Muscle layer of colon (tissue), 2 donors: ENCODE data around the gene TMEM53.
"Not testable (repeated sequence)": the region's sequence is repeated elsewhere in the genome, so short reads cannot be mapped to it uniquely, and the experiment has no call there.

ENCODE experiments used
- H3K27ac ChIP-seq: one replicate; pipeline ENCODE4 v1.7.0; 2013; ENCODE audit warnings: low read depth, mild to moderate bottlenecking, low read length, moderate library complexity
- H3K27me3 ChIP-seq, 2 donors: one replicate each; pipeline ENCODE4 v1.7.0; 2013; ENCODE audit warnings: low read length in 2 of 2, mild to moderate bottlenecking in 2 of 2; ENCODE audit not compliant: insufficient read depth in 2 of 2, control insufficient read depth in 1 of 2
- H3K36me3 ChIP-seq: one replicate; pipeline ENCODE4 v1.7.0; 2013; ENCODE audit warnings: mild to moderate bottlenecking, low read length; ENCODE audit not compliant: insufficient read depth
- H3K4me1 ChIP-seq: one replicate; pipeline ENCODE4 v1.7.0; 2013; ENCODE audit warnings: mild to moderate bottlenecking, low read length; ENCODE audit not compliant: insufficient read depth
- H3K4me3 ChIP-seq, 2 donors: one replicate each; pipeline ENCODE4 v1.7.0; 2013; ENCODE audit warnings: low read length in 2 of 2, low read depth in 1 of 2, mild to moderate bottlenecking in 1 of 2, moderate library complexity in 1 of 2
- H3K9ac ChIP-seq: one replicate; pipeline ENCODE4 v1.7.0; 2013; ENCODE audit warnings: low read length
- H3K9me3 ChIP-seq: one replicate; pipeline ENCODE4 v1.7.0; 2013; ENCODE audit warnings: mild to moderate bottlenecking, low read length
- donor health status: abdominal sarcoma.
- donor health status: Adenocarcinoma of cecum.

TMEM53 gene

GRCh38 chr1:44714532-44714931 is 40.3 kb upstream of the TMEM53 start:
- peaks cover 7% of the 10 kb centered on the region for H3K4me1 ChIP-seq
- H3K9me3 ChIP-seq = no peaks in the 10 kb centered on the region
- H3K4me3 ChIP-seq = no peak overlapping the region
- no peak overlapping the region for H3K27ac ChIP-seq
- no peaks in the 10 kb centered on the region for H3K36me3 ChIP-seq
- H3K27me3 ChIP-seq = no peaks in the 10 kb centered on the region
- no peak overlapping the region for H3K9ac ChIP-seq

DNA sequence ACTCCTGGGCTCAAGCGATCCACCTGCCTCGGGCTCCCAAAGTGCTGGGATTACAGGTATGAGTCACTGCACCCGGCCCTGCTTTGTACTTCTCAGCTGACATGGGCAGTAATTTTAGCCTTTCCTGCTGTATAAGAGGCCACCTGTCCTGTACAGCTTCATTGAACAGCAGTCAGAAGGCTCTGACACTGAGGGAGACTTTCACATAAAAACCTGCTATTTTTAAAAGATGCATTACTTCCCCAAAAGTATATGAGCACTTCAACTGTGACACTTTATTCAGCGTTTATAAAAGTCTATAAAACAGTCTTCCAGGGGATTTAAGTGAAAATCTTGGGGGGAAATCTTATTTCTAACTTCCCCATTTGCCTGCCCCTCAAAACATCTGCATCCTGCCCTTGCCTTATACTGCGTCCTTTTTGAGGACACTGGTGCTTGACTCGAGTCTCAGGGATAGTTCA is 39.1 kb upstream of the TMEM53 start:
- H3K9ac ChIP-seq = no peak overlapping the region

GRCh38 chr1:44707959-44708831 is 33.9 kb upstream of the TMEM53 start:
- no peak overlapping the region for H3K27ac ChIP-seq
- H3K9ac ChIP-seq = no peak overlapping the region
- peaks cover 3% of the 10 kb centered on the region for H3K4me1 ChIP-seq
- H3K9me3 ChIP-seq = no peaks in the 10 kb centered on the region
- no peaks in the 10 kb centered on the region for H3K36me3 ChIP-seq
- H3K4me3 ChIP-seq = no peak overlapping the region
- H3K27me3 ChIP-seq = no peaks in the 10 kb centered on the region

More for the DNA sequence above, 39.1 kb upstream of the TMEM53 start:
- Histone ChIP-seq H3K9me3 (no peaks in the 10 kb centered on the region), H3K27ac (no peak overlapping the region), H3K27me3 (no peaks in the 10 kb centered on the region), H3K36me3 (no peaks in the 10 kb centered on the region), H3K4me1 (peaks cover 7% of the 10 kb centered on the region), H3K4me3 (no peak overlapping the region)

GRCh38 chr1:44707112-44707881 is 33.0 kb upstream of the TMEM53 start:
- Histone ChIP-seq H3K4me1 (peaks cover 3% of the 10 kb centered on the region), H3K27ac (no peak overlapping the region), H3K36me3 (no peaks in the 10 kb centered on the region), H3K27me3 (no peaks in the 10 kb centered on the region), H3K9ac (no peak overlapping the region), H3K4me3 (no peak overlapping the region), H3K9me3 (no peaks in the 10 kb centered on the region)

- Histone ChIP-seq H3K9ac (no peak overlapping the region), H3K4me3 (no peak overlapping the region), H3K4me1 (peaks cover 3% of the 10 kb centered on the region), H3K36me3 (no peaks in the 10 kb centered on the region), H3K9me3 (no peaks in the 10 kb centered on the region), H3K27ac (no peak overlapping the region), H3K27me3 (no peaks in the 10 kb centered on the region)
Observed at GRCh38 chr1:44705938-44706337, 31.7 kb upstream of the TMEM53 start.

DNA sequence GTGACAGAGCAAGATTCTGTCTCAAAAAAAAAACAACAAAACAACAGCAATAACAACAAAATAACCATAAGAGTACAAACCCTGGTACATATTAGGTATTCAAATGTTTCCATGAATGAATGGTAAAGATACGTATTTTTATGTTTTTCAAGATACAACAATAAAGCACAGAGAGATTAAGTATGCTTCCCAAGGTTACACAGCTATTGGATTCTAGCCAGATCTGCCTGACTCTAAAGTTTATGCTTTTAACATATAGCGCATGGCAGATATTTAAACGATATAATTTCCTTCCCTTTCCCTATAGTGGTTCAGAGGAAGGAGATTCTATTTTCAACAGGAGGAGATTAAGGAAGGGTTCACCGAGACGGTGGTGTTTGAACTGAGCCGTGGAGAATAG is 31.2 kb upstream of the TMEM53 start:
- no peak overlapping the region for H3K4me3 ChIP-seq
- H3K27ac ChIP-seq = no peak overlapping the region
- H3K9ac ChIP-seq = no peak overlapping the region
- no peaks in the 10 kb centered on the region for H3K27me3 ChIP-seq
- no peaks in the 10 kb centered on the region for H3K36me3 ChIP-seq
- peaks cover 3% of the 10 kb centered on the region for H3K4me1 ChIP-seq
- no peaks in the 10 kb centered on the region for H3K9me3 ChIP-seq

- H3K27me3 ChIP-seq = no peaks in the 10 kb centered on the region
- H3K9me3 ChIP-seq = no peaks in the 10 kb centered on the region
- H3K4me3 ChIP-seq = no peak overlapping the region
- no peak overlapping the region for H3K27ac ChIP-seq
- H3K36me3 ChIP-seq = no peaks in the 10 kb centered on the region
- no peaks in the 10 kb centered on the region for H3K4me1 ChIP-seq
- no peak overlapping the region for H3K9ac ChIP-seq
Observed at GRCh38 chr1:44701141-44701573, 26.9 kb upstream of the TMEM53 start.

GRCh38 chr1:44700573-44700972 is 26.3 kb upstream of the TMEM53 start:
- Histone ChIP-seq H3K36me3 (no peaks in the 10 kb centered on the region), H3K4me1 (no peaks in the 10 kb centered on the region), H3K4me3 (no peak overlapping the region), H3K9me3 (no peaks in the 10 kb centered on the region), H3K27ac (no peak overlapping the region), H3K9ac (no peak overlapping the region), H3K27me3 (no peaks in the 10 kb centered on the region)

GRCh38 chr1:44699375-44699774 is 25.1 kb upstream of the TMEM53 start:
- H3K4me1 ChIP-seq, H3K9me3 ChIP-seq, H3K9ac ChIP-seq, H3K4me3 ChIP-seq, H3K27me3 ChIP-seq, H3K36me3 ChIP-seq, H3K27ac ChIP-seq: not testable (repeated sequence)

- no peaks in the 10 kb centered on the region for H3K9me3 ChIP-seq
- H3K27me3 ChIP-seq = no peaks in the 10 kb centered on the region
Observed at GRCh38 chr1:44698138-44698537, 23.9 kb upstream of the TMEM53 start.

DNA sequence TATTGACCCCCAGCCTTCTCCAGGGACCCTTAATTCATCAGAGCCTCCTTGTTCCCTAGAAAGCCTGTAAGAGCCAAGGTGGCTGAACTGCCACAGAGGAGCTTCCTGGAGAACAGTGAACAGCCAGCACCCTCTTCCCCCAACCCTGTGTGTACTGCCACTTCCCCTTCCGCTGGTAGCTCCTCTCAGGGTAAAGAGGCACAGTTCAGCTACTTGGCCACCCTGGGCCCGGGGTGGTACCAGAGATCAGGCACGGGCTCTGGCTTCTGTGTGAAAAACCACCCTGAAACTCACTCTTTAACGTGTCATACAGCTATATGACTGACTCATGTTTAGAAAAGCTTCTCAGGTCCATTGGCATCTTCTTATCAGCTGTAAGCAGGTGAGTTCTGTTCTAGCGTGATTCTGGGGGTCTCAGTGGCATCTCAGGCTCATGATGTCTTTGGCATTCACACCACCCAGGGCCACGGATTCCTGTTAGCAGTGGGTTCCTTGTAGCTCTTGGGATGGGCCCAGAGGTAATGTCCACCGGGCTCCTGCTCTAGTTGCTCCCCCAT is 22.6 kb upstream of the TMEM53 start:
- Histone ChIP-seq H3K27me3 (no peaks in the 10 kb centered on the region), H3K36me3 (no peaks in the 10 kb centered on the region), H3K4me1 (no peaks in the 10 kb centered on the region), H3K9ac (no peak overlapping the region), H3K9me3 (no peaks in the 10 kb centered on the region), H3K27ac (no peak overlapping the region), H3K4me3 (no peak overlapping the region)

More at GRCh38 chr1:44698138-44698537, 23.9 kb upstream of the TMEM53 start:
- no peak overlapping the region for H3K4me3 ChIP-seq
- H3K27ac ChIP-seq = no peak overlapping the region
- H3K9ac ChIP-seq = no peak overlapping the region
- no peaks in the 10 kb centered on the region for H3K4me1 ChIP-seq
- H3K36me3 ChIP-seq = no peaks in the 10 kb centered on the region
